GM18861 (cell line): ENCODE data around the gene LTA.

ENCODE experiments used
- ATAC-seq: cut with Tn5 transposase; IDR thresholded peaks from one replicate; pipeline ENCODE4 v1.9.1; 2021; ENCODE audit not compliant: unreplicated experiment

The LTA gene

DNA sequence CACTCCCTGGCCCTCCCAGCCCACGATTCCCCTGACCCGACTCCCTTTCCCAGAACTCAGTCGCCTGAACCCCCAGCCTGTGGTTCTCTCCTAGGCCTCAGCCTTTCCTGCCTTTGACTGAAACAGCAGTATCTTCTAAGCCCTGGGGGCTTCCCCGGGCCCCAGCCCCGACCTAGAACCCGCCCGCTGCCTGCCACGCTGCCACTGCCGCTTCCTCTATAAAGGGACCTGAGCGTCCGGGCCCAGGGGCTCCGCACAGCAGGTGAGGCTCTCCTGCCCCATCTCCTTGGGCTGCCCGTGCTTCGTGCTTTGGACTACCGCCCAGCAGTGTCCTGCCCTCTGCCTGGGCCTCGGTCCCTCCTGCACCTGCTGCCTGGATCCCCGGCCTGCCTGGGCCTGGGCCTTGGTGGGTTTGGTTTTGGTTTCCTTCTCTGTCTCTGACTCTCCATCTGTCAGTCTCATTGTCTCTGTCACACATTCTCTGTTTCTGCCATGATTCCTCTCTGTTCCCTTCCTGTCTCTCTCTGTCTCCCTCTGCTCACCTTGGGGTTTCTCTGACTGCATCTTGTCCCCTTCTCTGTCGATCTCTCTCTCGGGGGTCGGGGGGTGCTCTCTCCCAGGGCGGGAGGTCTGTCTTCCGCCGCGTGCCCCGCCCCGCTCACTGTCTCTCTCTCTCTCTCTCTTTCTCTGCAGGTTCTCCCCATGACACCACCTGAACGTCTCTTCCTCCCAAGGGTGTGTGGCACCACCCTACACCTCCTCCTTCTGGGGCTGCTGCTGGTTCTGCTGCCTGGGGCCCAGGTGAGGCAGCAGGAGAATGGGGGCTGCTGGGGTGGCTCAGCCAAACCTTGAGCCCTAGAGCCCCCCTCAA, at the start of gene LTA:
Gene LTA, plus strand, starts transcription at position 249 of the 871 bp plus-strand sequence. Its CDS starts 454 bp downstream, at position 703.
- no peak for ATAC-seq

DNA sequence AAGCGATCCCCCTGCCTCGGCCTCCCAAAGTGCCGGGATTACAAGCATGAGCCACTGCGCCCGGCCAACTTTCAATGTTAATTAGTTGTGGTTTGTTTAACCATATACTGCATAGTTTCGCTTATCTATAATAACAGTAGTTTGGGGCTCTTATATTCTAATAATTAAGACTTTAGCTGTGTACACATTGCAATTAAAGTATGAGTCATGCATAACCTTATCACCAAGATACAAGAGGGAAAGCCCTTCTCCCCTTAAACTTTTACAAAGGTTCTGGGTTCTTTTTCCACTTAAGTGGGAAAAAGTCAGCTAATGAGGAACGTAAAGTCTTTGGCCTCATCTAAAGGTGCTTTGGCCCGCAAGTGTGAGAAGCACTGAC, 46.5 kb upstream of the LTA start:
- no peak for ATAC-seq

DNA sequence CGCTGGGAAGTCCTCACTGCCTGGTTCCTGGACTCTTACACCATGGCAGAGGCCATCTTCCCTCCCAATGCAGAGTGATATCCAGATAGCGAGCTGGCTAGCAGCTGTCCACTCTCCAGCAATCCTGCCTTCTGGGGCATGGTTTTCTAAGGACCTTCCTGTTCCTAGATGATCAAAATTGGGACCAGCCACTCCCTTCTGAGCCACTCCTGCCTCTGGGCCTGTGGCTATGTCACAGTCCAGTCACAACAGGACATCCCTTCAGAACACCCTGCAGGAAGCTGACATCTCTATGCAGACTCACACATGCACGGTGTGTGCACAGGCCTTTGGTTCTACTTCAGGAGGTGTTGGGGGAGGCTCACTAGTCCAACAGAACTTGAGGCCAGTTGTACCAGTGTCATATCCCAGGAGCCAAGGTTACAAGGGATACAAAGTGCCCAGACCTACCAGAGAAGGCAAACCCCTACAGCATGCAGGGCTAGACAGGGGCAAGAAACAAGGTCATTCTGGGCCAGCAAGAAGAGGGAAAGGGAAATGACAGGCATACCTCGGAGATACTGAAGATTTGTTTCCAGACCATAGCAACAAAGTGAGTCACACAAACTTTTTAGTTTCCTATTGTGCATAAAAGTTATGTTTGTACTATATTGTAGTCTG, 46.0 kb upstream of the LTA start:
- no peak for ATAC-seq

DNA sequence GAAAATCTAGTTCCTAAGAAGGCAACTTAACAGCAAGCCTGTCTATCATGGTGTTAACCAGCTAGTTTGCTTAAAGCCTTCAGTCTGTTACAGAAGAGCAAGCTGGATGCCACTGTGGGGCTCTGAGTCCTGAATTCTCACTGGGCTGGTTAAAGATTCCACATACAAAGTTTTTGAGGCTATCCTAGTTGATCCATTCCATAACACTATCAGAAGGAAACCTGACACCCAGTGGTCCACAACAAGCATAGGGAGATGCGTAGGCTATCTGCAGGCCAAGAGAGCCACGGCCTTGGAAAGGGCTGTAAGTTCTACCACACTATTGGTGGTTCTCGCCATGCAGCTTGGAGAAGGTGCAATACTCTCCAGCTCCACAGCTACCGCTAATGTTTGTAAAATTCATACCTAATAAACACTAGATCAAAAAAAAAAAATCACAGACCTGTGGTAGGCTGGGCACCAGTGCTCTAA, 43.7 kb upstream of the LTA start:
- ATAC-seq, result no peak

GRCh38 chr6:31528821-31529328, 43.2 kb upstream of the LTA start, which contains the start of gene MCCD1:
TSS of gene MCCD1 (plus strand) at chr6:31528962. CDS start at chr6:31529015, 53 bp downstream.
- ATAC-seq, result no peak

DNA sequence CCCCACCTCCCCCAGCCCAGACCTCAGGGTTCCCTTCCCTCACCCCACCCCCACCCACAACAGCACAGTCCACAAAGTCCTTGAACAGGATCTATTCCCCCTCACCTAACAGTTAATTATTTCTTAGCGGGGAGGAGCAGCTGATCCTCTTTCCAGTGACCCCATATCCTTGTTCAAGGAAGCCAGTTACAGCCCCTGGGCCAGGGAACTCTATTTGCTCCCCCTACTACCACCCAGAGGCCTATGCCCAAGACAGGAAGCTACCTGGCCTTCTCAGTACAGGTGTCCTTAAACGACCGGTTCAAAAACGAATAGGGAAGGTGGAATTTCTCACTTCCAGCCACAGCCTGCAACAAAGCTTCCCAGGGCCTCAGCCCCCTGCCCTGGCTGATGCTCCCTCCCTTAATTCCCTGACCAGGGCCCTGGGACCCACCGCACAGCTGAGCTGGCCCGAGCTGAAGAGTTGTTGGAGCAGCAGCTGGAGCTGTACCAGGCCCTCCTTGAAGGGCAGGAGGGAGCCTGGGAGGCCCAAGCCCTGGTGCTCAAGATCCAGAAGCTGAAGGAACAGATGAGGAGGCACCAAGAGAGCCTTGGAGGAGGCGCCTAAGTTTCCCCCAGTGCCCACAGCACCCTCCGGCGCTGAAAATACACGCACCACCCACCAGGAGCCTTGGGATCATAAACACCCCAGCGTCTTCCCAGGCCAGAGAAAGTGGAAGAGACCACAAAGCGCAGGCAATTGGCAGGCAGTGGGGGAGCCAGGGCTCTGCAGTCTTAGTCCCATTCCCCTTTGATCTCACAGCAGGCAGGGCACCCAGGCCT, 42.5 kb upstream of the LTA start:
- ATAC-seq, result no peak

DNA sequence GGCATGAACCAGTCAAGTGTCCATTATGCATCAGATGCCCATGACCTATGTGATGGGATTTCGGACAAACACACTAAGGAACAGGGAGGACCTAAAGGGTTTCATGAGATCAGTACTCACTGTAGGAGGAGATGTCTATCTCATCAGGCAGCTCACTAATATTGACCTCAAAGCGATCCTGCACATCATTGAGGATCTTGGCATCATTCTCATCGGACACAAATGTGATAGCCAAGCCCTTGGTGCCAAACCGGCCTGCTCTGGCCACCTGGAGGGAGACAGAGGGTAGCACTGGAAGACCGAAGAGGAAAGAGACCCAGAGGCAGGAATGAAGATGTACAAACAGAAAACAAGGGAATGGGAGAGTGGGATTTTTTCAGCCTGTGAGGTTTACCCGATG, 41.4 kb upstream of the LTA start:
- ATAC-seq, result no peak

- no peak for ATAC-seq
Observed at GRCh38 chr6:31531162-31531561, 40.9 kb upstream of the LTA start.

- no peak for ATAC-seq
Observed at GRCh38 chr6:31531771-31532643, 40.1 kb upstream of the LTA start.

DNA sequence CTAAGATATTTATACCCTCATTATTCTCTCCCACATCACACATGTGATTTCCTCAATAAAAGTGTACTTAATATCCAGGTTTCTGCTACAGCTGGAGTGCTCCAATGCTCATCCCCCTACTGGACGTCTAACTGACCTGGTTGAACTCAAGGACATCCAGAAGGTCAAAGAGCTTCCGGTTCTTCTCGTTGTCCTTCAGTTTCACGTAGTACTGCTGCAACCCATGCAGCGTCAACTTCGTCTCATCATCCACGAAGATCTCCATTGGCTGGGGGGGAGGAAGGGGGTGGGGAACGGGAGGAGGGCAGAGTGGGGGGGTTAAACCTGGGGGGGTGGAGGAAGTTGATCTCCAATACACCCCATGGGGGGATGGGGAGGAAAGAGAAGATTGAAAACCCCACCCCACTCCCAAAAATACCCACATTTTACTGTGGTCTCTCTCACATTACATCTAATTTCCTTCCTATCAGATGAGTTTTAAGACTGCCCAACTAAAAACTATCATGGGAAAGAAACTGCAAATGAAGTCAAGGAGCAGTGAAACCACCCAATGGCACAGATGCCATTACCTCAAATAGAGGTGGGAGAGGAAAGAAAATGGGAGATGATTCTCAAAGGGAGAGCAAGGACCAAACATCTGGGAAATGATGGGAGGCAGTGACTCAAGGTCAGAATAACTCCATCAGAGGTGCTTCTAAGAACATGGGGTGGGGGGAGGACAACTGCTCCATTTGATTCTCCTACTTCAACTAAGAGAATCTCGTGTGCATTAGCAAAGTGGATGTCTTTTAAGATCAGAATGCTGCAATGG, 39.2 kb upstream of the LTA start:
- no peak for ATAC-seq

- no peak for ATAC-seq
Observed at GRCh38 chr6:31533455-31533841, 38.6 kb upstream of the LTA start.

DNA sequence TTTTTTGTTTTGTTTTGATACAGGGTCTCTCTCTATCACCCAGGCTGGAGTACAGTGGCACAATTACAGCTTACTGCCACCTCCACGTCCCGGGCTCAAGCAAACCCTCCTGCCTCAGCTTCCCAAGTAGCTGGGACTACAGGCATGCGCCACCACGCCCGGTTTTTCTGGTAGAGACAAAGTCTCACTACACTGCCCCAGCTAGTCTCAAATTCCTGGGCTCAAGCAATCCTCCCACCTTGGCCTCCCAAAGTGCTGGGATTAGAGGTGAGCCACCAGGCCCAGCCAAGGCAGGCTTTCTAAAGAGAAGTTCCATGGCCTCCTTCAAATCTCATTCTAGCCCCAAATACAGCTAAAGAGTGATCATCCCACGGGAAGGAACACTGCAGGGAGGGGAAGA, 38.1 kb upstream of the LTA start:
- ATAC-seq, result no peak

DNA sequence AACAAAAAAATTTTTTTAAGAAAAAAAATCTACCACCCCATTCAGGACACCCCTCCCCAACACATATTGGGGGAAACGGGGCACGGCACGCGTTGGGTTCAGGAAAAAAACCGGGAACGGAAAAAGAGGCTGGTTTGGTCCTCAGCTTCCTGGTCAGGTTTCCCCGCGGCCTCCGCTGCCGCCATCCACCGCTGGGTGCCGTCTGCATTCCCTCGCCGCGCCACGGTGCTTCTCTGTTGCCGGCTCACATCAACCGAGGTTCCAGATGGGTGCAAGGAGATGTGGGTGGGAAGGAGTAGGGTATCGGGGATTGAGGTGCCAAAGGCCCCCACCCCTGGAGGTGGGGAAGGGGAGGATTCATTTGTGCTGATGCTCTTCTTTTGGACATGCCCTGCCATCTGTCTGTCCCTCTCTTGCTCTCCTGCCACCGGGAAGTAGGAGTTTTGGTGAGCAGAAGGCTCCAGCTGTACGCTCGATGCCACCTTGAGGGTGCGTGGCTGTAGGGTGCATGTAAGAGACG, 37.5 kb upstream of the LTA start:
- ATAC-seq, result no peak

DNA sequence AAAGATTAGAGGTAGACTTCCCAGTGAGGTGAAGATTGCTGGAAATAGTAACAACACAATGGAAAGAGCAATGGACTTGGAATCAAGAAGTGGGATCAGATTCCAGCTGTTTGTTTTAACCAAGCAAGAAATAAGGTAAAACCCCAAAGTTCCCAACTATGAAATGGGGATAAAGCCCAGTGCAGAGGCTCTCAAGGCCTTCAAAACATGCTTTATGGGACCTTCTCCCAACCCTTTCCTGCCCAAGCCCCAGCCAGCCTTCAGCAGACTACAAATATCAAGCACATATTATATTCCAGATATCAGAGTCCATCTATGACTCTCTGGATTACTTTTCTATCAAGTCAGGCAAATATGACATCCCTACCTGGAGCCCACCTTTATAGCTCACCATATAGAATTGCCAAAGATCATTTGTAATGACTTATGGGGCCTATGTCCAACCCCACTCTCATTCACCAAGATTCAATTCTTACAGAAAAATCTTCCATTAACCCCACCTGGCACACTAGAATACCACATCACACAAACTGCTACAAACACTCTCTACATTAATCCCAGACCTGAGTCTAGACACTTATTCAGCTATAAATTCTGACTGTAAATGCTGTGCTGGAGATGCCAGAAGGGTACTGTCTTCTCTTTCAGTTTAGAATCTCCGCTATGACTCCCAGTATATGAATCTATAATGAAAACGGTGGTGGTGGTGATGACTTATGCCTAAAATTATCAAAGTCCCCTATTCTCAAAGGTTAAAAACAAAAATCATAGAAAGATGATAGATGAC, 36.4 kb upstream of the LTA start:
- ATAC-seq, result no peak

DNA sequence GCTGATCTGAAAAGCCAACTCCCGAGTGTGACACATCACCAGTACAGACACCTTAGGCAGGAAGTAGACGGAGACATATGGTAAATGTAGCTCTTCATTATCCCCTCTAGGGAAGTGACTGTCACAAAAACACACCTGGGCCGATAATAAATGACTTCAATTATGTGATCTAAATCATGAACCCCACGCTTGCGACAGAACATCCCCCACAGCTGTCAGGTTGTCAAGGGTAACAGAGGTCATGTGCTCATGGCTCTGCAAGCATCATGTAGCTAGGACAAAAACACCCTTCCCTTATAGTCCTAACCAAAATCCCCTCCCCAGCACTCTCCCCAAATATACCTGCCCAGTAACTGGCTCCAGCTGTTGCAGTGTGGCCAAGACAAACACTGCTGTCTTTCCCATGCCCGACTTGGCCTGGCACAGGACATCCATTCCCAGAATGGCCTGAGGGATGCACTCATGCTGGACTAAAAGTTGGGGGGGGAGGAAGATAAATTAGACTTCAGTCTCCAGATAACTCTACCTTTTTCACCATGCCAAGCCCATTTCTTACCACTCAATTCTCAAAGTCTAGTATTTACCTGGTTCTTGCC, 33.2 kb upstream of the LTA start:
- no peak for ATAC-seq

GRCh38 chr6:31540640-31541039, 31.4 kb upstream of the LTA start:
- ATAC-seq, result no peak

GRCh38 chr6:31541059-31541657, 30.9 kb upstream of the LTA start:
- ATAC-seq, result no peak
